GM12865 (cell line): ENCODE results near the gene PRDM13.
A peak's percentile ranks its signal among the peaks of the same experiment; 100 is the strongest.

ENCODE experiments used
- DNase-seq: peaks from one replicate; pipeline ENCODE4 v3.0.0; 2010; ENCODE audit warnings: low read depth
- H3K4me3 ChIP-seq: 2 replicates; pipeline ENCODE4 v1.5.1; 2011; ENCODE audit warnings: mild to moderate bottlenecking, low read depth, low read length, control low read depth
- TF ChIP-seq, protein P1 (sequence below): IDR thresholded peaks from 2 replicates; pipeline ENCODE4 v1.5.1; 2011; ENCODE audit warnings: low read length, control low read depth, low read depth, inconsistent platforms; ENCODE audit not compliant: insufficient read depth; ENCODE audit errors: missing control alignments

The PRDM13 gene

DNA sequence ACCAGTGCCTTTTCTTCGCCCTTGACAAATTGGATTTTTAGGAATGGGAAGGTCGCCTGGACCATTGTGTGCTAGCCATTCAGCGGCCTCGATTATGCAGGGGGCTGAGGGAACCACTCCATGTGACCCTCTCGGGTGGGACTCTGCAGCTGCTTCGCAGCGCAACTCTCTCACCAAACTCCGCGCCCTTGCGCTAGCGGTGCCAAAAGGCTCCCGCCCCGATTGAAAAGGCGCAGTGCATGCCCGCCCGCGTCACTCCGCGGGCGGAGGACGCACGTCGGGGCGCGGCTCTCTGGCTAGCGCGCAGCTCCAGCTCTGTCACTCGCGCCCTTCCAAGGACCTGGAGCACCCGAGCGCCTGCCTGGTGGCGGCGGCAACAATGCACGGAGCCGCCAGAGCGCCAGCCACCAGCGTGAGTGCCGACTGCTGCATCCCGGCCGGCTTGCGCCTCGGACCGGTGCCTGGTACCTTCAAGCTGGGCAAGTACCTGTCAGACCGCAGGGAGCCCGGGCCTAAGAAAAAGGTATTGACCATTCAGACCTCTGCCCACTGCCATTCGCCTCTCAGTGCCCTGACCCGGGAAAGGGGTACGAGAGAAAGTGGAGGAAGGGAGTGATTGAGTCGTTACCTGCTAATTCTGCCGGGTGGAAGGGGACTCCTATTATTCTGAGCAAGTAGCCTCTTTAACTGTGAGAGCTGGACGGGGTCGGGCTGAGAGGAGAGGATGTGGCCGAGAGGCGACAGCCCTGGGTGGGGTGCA lies at the start of gene PRDM13:
TSS of gene PRDM13 (plus strand) at position 178 of the 760 bp plus-strand sequence. CDS start at position 380, 202 bp downstream.
- H3K4me3 ChIP-seq = no peak within 1 kb of the TSS
- DNase-seq = no peak
- TF ChIP-seq, protein P1, sequence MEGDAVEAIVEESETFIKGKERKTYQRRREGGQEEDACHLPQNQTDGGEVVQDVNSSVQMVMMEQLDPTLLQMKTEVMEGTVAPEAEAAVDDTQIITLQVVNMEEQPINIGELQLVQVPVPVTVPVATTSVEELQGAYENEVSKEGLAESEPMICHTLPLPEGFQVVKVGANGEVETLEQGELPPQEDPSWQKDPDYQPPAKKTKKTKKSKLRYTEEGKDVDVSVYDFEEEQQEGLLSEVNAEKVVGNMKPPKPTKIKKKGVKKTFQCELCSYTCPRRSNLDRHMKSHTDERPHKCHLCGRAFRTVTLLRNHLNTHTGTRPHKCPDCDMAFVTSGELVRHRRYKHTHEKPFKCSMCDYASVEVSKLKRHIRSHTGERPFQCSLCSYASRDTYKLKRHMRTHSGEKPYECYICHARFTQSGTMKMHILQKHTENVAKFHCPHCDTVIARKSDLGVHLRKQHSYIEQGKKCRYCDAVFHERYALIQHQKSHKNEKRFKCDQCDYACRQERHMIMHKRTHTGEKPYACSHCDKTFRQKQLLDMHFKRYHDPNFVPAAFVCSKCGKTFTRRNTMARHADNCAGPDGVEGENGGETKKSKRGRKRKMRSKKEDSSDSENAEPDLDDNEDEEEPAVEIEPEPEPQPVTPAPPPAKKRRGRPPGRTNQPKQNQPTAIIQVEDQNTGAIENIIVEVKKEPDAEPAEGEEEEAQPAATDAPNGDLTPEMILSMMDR = no peak

GRCh38 chr6:99559057-99559456 lies 47.6 kb upstream of the PRDM13 start:
- no peak for DNase-seq

GRCh38 chr6:99560668-99561067 lies 46.0 kb upstream of the PRDM13 start:
- DNase-seq = no peak
- TF ChIP-seq, protein P1 = no peak
- H3K4me3 ChIP-seq = no peak overlapping the region

More at GRCh38 chr6:99559057-99559456, 47.6 kb upstream of the PRDM13 start:
- TF ChIP-seq, protein P1 = no peak
- no peak overlapping the region for H3K4me3 ChIP-seq

GRCh38 chr6:99563056-99563723 lies 43.4 kb upstream of the PRDM13 start:
- TF ChIP-seq, protein P1 = no peak
- DNase-seq = no peak
- no peak overlapping the region for H3K4me3 ChIP-seq

DNA sequence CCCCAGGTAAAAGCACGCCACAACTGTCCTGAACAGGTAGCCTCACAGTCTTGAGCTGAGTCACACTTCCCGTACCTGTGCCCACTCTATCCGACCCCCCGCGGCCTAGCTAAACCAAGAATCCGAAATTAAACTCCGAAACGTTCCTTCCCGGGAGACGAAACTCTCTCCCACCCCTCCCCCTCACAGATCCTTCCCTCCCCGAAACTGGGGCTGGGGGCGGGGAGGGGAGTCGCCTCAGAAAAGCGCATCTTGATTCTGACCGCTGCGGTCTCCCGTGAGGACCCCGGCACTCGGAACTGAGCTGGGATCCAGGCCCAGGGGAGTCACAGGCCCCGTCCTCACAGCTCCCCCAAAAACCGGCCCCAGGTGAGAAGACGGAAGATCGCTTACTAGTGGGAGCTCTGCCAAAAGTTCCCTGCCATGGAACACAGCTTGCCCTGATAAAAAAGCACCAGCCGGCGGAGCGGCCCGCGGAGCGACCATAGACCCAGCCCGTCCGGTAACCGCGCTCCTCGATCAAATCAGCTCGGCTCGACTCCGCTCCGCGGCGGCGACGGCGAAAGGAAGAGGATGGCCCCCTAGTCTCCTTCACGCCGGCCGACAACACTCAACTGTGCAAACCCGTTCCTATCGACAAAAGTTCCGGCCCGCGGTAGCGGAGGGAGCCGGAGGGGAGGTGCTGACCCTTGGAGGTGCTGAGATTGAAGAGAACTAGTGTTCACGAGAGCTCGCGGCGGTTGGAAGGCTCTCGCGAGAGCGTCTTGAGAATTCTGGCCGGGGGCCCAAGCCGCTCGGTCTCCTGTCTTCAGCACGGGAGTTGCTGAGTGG lies 38.3 kb upstream of the PRDM13 start, which contains the start of gene CCNC:
TSS of gene CCNC (minus strand) at position 558 of the 831 bp plus-strand sequence. CDS start at position 425, 133 bp downstream.
- peak within 1 kb of the TSS; percentile 71 for H3K4me3 ChIP-seq
- TF ChIP-seq, protein P1 = no peak
- DNase-seq = peak; percentile 97

GRCh38 chr6:99573980-99574617 lies 32.5 kb upstream of the PRDM13 start:
- TF ChIP-seq, protein P1 = no peak
- H3K4me3 ChIP-seq = no peak overlapping the region
- DNase-seq = no peak
